Stimulated activated CD4-positive, alpha-beta T cell treated with anti-CD3 and anti-CD28 coated beads, Interleukin-4, amount 100 ng/mL, for 24 hours (primary cell): Measurements from ENCODE around the gene MEX3D.
"Not testable (repeated sequence)": the region's sequence is repeated elsewhere in the genome, so short reads cannot be mapped to it uniquely, and the experiment has no call there.

Experiments used
- DNase-seq: peaks from one replicate; pipeline ENCODE4 v3.0.0-alpha.2; 2020

The MEX3D gene

DNA sequence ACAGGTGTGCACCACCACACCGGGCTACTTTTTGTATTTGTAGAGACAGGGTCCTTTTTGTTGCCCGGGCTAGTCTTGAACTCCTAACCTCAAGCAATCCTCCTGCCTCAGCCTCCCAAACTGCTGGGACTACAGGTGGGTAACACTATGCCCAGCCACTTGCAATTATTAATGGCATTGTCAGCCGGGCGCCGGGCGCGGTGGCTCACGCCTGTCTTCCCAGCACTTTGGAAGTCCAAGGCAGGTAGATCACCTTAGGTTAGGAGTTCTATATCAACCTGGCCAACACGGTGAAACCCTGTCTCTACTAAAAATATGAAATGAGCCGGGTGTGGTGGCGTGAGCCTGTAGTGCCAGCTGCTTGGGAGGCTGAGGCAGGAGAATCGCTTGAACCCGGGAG lies 2.7 kb upstream of the MEX3D start:
- no peak for DNase-seq

- no peak for DNase-seq
Measured at GRCh38 chr19:1569997-1570396, 1.9 kb upstream of the MEX3D start.

DNA sequence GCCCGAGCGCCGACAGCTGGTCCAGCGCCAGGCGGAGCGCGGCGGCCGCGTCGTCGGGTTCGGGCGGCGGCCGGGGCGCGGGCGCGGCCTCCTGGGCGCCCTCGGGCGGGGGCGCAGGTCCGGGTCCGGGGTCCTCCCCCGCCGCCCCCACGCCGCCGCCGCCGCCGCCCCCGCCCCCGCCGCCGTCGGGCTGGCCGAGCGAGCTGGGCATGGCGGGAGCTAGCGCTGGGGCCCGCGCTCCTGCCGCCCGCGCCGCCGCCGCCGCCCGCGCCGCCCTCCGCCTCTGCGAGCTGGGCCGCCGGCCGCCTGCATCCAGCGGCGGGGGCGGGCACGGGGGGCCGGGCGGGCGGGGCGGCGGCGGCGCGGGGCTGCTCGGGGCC lies 287 bp downstream of the MEX3D start:
- no peak for DNase-seq

DNA sequence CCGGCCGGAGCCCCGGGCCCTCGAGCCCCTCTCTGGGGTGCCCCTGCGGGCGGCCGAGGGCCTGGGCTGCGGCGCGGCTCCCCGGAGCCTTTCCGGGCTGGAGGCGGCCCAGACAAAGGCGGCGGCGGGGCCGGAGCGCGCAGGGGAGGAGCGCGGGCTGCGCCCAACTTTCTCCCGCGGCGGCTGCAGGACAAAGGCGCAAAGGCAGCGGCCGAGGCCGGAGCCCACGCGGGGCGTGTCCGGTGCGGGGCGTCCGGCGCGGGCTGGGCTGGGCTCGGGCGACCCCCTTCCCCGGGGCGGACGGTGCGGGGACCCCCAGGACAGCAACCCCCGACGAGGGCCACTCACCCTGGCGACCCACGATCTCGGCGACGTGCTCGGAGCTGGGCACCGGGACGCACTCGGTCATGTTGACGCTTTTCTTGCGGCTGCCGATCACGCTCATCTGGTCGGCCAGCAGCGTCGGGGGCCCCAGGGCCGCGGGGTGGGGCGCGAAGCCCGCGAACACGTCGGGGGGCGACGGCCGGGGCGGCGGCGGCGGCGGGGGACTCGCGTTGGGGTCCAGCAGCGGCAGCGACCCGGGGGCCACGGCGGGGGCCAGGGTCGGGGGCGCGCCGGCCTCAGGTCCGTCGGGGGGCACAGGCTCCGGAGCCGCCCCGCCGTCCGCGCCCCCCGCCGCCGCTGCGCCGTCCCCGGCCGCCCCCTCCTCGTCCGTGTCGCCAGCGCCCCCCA lies 843 bp downstream of the MEX3D start:
- no peak for DNase-seq

GRCh38 chr19:1566392-1567115 lies 1.6 kb downstream of the MEX3D start:
- no peak for DNase-seq

- DNase-seq = no peak
Measured at GRCh38 chr19:1563251-1563650, 4.9 kb downstream of the MEX3D start.

DNA sequence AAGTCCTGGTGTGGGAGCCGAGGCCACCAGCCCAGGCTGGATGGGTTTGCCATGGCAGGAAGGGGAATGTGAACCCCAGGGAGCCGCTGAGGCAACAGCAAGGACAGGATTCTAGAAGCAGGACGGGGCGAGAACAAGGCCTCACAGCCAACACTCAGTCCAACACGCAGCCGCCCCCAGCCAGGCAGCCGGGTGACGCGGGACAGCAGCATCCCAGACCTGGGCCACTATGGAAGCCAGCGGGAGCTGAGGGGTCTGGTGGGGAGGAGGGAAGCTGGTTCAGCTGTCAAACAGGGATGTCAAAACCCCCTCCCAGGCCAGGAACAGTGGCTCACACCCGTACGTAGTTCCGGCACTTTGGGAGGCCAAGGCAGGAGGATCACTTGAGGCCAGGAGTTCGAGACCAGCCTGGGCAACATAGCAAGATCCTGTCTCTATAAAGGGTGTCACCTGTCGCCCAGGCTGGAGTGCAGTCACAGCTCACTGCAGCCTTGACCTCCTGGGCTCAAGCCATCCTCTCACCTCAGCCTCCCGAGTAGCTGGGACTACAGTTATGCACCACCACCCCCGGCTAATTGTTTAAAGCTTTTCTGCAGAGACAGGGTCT lies 6.8 kb downstream of the MEX3D start:
- no peak for DNase-seq

DNA sequence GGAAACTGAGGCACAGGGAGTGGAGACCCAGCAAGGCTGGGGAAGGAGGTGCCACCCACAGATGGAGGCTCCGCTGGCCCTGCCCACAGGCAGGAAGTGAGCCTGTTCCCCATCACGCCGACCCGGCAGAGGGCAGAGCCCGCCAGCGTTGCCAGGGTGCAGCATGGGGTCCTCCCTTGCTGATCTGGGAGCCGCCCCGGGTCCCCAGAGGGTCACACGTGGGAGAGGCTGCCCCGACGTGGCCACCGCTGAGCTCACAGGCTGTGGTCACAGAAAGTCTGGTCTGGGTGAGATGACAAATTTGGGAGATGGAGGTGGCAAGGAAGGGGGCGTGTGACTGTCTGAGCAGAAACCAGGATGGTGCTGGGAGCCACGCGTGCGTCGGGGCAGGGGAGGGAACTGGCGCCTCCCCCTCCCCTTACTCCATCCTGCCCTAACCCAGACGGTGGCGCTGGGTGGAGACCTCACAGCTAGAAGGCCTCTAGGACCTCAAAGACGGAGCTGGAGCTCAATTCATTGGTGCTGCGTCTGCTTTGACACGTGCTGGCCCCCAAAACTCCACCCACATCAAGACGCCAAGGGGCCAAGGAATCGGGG lies 7.7 kb downstream of the MEX3D start:
- no peak for DNase-seq

GRCh38 chr19:1558552-1558951 lies 9.6 kb downstream of the MEX3D start:
- DNase-seq = no peak

DNA sequence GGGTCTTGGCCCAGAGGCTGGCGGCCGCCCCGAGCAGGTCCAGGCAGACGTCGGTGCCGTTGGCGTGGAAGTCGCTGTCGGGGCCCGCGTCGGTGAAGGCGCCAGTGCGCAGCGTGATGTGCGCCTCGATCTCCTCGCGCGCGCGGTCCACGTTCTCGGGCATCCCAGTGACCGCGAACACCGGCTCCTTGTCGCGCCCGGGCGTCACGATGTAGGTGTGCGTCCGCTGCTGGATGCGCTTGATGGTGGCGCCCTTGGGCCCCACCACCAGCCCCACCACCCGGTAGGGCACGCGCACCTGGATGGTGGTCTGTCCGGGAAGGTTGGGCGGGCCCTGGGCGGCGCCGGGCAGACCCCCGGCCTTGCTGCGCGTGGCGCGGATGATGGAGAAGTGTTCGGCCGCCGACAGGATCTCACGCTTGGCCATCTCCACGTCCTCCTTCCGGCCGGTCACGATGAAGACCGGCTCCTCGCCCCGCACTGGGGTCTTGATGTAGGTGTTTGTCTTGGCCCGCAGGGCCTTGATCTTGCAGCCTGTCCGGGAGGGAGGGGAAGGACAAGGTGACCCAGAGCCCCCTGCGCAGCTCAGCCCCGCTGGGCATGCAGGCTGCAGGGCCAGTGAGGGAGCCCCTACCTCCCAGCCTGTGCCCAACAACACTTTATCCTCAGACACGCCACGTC lies 11.6 kb downstream of the MEX3D start:
- DNase-seq = no peak

- no peak for DNase-seq
Measured at GRCh38 chr19:1555487-1556389, 12.4 kb downstream of the MEX3D start.

- no peak for DNase-seq
Measured at GRCh38 chr19:1554968-1555367, 13.2 kb downstream of the MEX3D start.

DNA sequence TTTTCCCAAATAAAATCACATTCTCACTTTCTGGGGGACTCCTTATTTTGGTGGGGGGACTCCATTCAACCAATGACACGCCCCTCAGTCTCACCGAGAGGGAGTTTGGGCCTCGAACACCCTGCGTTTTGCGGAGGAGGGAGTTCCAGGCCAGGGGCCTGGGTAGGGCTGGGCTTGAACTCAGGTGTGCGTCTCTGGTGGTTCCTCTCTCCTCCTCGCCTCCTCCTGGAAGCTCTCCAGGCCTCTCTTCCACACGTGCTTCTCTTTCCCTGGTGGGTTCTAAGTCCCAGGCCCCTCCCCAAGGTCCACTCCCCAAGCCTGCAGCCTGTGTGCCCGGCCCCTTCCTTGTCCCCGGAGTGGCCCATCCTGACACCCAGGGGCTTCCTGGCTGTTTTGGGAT lies 14.7 kb downstream of the MEX3D start:
- no peak for DNase-seq

DNA sequence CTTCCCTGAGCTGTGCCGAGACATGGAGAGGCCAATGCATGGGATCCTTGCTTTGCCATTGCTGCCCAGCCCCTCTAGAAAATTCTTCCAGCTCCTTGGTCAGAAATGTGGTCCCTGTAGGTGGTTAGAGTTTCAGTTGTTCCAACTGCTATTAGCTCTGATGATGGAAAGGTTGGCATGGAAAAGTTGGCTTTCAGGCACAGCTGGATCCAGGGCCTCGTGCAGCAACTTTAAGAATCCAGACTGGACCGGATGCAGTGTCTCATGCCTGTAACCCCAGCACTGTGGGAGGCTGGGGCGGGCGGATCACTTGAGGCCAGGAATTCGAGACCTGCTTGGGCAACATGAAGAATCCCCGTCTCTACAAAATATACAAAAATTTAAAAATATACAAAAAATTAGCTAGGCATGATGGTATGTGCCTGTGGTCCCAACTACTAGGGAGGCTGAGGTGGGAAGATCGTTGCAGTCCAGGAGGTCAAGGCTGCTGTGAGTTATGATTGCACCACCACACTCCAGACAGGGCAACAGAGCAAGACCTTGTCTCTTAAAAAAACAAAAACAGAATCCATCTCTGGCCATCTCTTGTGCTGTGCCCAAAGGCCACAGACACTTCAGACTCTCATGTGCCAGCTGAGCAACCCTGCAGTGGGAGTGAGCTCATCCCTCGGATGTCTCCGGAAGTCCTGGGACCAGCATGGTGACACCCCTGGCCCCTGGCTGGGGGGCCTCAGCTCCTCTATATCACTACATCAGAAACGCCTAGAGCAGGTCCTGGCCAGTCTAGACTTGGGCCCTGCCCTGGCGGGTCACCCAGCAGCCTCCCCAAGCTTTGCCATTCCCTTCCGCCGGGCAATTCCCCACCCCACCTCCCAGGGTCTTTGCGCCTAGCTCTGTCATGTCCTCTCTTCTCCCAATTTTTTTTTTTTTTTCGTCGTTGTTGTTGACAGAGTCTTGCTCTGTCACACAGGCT lies 16.8 kb downstream of the MEX3D start:
- DNase-seq = no peak

DNA sequence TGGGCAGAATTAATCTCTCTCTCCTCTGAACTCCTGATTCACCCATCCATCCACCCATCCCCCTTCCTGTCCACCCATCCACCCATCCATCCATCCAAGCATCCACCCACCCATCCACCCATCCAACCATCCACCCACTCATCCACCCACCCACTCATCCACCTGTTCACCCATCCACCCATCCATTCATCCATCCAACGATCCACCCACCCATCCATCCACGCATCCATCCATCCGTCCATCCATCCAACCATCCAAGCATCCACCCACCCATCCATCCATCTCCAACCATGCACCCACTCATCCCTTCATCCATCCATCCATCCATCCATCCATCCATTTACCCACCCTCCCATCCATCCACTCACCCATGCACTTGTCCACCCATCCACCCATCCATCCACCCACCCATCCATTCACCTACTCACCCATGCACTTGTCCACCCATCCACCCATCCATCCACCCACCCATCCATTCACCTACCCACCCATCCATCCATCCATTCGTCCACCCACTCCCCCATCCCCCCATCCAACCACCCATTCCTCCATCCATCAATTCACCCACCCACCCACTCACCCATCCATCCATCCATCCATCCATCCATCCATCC lies 18.7 kb downstream of the MEX3D start:
- DNase-seq = no peak

DNA sequence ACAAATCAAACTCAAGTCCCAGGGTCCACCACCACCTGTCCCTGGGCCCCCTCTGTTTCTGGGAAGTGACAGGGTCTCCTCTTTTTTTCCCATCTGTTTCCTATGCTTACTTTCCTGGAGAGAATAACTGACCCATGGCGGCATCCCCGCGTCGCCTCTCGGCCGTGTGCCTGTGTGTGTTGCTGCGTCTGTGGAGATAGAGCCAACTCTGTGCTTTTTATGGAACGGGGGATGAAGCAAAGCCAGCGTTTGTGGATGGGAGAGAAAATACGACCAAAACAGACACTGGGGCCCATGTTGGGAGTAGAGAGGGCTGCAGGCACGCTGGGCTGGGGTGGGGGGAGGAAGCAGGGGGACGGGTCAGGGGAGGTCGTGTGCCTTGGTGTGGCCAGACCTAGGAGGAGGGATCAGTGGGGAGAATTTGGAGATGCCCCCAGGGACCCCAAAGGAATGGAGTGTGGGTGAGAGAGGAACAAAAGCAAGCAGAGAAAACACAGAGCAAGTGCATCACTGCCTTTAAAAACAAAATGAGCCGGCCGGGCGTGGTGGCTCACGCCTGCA lies 27.7 kb downstream of the MEX3D start:
- DNase-seq = no peak

GRCh38 chr19:1539749-1540148 lies 28.4 kb downstream of the MEX3D start:
- not testable (repeated sequence) for DNase-seq

DNA sequence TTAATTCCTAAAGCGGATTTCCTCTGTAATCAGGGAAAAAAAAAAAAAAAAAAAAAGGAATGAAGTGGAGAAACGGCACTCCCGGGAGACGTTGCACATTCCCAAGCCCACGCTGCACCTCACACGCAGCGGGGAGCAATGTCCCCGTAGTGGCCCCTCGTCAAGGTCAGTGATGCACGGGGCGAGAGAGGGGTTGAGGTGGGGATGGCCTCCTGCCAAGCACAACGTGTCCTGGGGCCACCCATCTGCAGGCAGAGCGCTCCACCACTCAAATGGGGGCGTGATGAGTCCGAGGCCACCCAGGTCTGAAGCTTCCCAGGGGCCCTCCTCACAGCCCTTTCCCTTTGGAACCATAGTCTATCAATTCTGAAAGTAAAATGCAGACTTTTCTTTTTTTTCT lies 29.1 kb downstream of the MEX3D start:
- DNase-seq = no peak

GRCh38 chr19:1535699-1536098 lies 32.4 kb downstream of the MEX3D start:
- DNase-seq = not testable (repeated sequence)

DNA sequence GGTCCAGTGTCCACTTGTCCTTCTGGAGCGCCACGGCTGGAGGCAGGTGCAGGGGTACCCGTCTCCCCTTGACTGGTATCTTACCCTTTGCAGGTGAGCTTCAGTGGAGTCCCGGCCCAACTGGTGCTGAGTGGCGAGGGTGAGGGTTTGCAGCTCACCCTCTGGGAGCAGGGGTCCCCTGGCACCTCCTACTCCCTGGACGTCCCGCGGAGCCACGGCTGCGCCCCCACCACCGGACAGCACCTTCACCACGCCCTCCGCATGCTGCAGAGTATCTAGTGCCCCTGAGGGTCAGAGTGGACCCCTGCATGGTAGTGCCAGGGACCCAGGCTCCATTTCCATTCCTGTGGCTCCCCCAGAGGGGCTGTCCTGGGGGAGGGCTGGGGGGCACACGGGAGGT lies 33.2 kb downstream of the MEX3D start:
- no peak for DNase-seq
